BE2C (cell line): Measurements from ENCODE around the gene PTPDC1.

ENCODE experiments used
- DNase-seq: peaks from one replicate; pipeline ENCODE4 v3.0.0-alpha.2; 2020
- H3K27me3 ChIP-seq: fragments of 250-450 bp; sonication (Bioruptor Pico); 2 replicates; pipeline ENCODE4 v1.5.1; 2020; ENCODE audit warnings: mild to moderate bottlenecking
- H3K36me3 ChIP-seq: fragments of 250-450 bp; sonication (Bioruptor Pico); 2 replicates; pipeline ENCODE4 v1.5.1; 2020; ENCODE audit warnings: mild to moderate bottlenecking
- H3K4me1 ChIP-seq: fragments of 250-450 bp; sonication (Bioruptor Pico); 2 replicates; pipeline ENCODE4 v1.5.1; 2020
- H3K4me3 ChIP-seq: 2 replicates; pipeline ENCODE4 v1.5.1; 2011; ENCODE audit warnings: low read depth, low read length
- H3K9me3 ChIP-seq: fragments of 250-450 bp; sonication (Bioruptor Pico); 2 replicates; pipeline ENCODE4 v1.5.1; 2020
- TF ChIP-seq, protein P1 (sequence below): IDR thresholded peaks from 2 replicates; pipeline ENCODE4 v1.5.1; 2012; ENCODE audit warnings: mild to moderate bottlenecking, low read depth, low read length

Gene PTPDC1

GRCh38 chr9:94079236-94079635, 5.0 kb upstream of the PTPDC1 start:
- no peaks in the 10 kb centered on the region for H3K9me3 ChIP-seq
- no peak for DNase-seq
- no peak overlapping the region for H3K4me3 ChIP-seq
- no peaks in the 10 kb centered on the region for H3K27me3 ChIP-seq
- no peaks in the 10 kb centered on the region for H3K4me1 ChIP-seq
- TF ChIP-seq, protein P1, sequence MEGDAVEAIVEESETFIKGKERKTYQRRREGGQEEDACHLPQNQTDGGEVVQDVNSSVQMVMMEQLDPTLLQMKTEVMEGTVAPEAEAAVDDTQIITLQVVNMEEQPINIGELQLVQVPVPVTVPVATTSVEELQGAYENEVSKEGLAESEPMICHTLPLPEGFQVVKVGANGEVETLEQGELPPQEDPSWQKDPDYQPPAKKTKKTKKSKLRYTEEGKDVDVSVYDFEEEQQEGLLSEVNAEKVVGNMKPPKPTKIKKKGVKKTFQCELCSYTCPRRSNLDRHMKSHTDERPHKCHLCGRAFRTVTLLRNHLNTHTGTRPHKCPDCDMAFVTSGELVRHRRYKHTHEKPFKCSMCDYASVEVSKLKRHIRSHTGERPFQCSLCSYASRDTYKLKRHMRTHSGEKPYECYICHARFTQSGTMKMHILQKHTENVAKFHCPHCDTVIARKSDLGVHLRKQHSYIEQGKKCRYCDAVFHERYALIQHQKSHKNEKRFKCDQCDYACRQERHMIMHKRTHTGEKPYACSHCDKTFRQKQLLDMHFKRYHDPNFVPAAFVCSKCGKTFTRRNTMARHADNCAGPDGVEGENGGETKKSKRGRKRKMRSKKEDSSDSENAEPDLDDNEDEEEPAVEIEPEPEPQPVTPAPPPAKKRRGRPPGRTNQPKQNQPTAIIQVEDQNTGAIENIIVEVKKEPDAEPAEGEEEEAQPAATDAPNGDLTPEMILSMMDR, result no peak
- H3K36me3 ChIP-seq, result no peaks in the 10 kb centered on the region; the same call in 1 of the 2 replicates

- no peaks in the 10 kb centered on the region for H3K9me3 ChIP-seq
- TF ChIP-seq, protein P1, result no peak
- no peak for DNase-seq
- no peaks in the 10 kb centered on the region for H3K4me1 ChIP-seq
- H3K36me3 ChIP-seq, result no peaks in the 10 kb centered on the region
- no peak overlapping the region for H3K4me3 ChIP-seq
- H3K27me3 ChIP-seq, result no peaks in the 10 kb centered on the region
Observed at GRCh38 chr9:94080249-94080648, 4.0 kb upstream of the PTPDC1 start.

DNA sequence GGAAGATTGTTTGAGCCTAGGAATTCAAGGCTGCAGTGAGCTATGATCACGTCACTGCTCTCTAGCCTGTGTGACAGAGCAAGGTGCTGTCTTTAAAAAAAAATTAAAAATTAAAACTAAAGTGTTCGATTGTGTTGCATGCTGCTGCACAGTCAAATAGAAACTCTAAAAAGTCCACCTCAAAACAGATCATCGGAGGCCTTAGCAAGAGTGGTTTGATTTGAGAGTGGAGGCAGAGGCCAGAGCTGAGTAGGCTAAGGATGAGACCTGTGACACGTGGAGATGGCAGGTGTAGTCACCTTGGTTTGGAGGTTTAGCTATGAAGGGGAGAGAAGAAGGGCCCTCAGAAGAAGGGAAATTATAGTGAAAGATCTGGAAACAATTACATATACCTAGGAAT, 2.8 kb upstream of the PTPDC1 start:
- H3K9me3 ChIP-seq, result no peaks in the 10 kb centered on the region

GRCh38 chr9:94081864-94082463, 2.3 kb upstream of the PTPDC1 start:
- no peaks in the 10 kb centered on the region for H3K9me3 ChIP-seq
- peaks cover 5% of the 10 kb centered on the region; the same call in 1 of the 2 replicates for H3K4me1 ChIP-seq
- DNase-seq, result no peak
- H3K4me3 ChIP-seq, result no peak overlapping the region
- TF ChIP-seq, protein P1, result no peak
- H3K36me3 ChIP-seq, result no peaks in the 10 kb centered on the region
- no peaks in the 10 kb centered on the region for H3K27me3 ChIP-seq

More for the DNA sequence above, 2.8 kb upstream of the PTPDC1 start:
- H3K4me3 ChIP-seq, result no peak overlapping the region
- H3K27me3 ChIP-seq, result no peaks in the 10 kb centered on the region
- H3K4me1 ChIP-seq, result peaks cover 5% of the 10 kb centered on the region; the same call in 1 of the 2 replicates
- DNase-seq, result no peak
- H3K36me3 ChIP-seq, result no peaks in the 10 kb centered on the region
- TF ChIP-seq, protein P1, result no peak

- Histone ChIP-seq H3K4me1 (peaks cover 5% of the 10 kb centered on the region; the same call in 1 of the 2 replicates), H3K4me3 (no peak overlapping the region), H3K9me3 (no peaks in the 10 kb centered on the region), H3K36me3 (no peaks in the 10 kb centered on the region), H3K27me3 (no peaks in the 10 kb centered on the region)
- TF ChIP-seq, protein P1, result no peak
- DNase-seq, result no peak
Observed at GRCh38 chr9:94082553-94082952, 1.7 kb upstream of the PTPDC1 start.

- DNase-seq, result no peak
- Histone ChIP-seq H3K4me1 (peaks cover 5% of the 10 kb centered on the region; the same call in 1 of the 2 replicates), H3K9me3 (no peaks in the 10 kb centered on the region), H3K27me3 (no peaks in the 10 kb centered on the region), H3K4me3 (no peak overlapping the region), H3K36me3 (no peaks in the 10 kb centered on the region)
- TF ChIP-seq, protein P1, result no peak
Observed at GRCh38 chr9:94082956-94083355, 1.3 kb upstream of the PTPDC1 start.
